OCI-LY3 (cell line): ENCODE measurements around the gene PLD6.

Experiments used
- EZH2phosphoT487 ChIP-seq: fragments of 200-600 bp; shearing (Covaris generic); IDR thresholded peaks from 2 replicates; pipeline ENCODE4 v1.6.1; 2018; ENCODE audit warnings: antibody characterized with exemption, mixed run types, low read depth
- TF ChIP-seq, protein P1 (sequence below): fragments of 200-600, 300-600 bp; sonication (generic); IDR thresholded peaks from 2 replicates; pipeline ENCODE4 v1.5.1; 2014; ENCODE audit warnings: antibody characterized with exemption, low read length, low read depth

DNA sequence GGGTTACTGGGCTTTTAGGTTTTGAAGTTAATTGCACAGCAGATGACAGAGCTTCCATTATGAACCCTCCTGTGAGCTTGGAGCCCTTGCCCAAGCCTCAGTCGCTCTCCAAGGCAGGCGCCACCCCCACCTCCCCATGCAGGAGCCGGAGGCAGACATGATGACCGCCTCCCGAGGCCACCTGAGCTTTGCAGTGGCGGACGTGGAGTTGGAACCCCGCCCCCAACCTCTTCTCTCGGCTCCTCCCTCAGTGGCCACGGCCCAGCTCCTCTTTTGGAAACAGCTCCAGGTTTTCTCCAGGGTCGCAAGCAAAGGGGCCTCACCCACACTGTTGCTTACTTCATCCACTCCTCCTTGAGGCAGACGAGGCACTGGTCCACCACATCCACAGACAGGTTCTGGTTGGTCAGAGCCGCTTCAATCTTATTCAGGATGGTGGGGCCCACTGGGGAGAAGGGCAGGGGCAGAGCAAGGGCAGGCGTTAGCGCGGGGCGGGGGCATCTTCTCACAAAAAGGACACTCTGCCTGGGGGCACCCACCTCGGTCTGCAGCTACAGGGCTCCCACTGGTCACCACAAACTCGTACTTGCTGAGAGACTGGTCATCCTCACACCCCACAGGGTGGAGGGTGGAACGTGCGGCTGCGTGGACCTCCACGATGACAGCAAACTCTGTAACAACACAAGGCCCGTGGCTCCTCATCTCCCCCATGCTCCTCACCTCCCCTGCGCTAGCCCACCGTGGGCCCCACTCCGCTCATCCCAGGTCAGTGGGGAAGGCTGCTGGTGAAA is 8.7 kb upstream of the PLD6 start:
- TF ChIP-seq EZH2phosphoT487, result no peak
- TF ChIP-seq, protein P1, sequence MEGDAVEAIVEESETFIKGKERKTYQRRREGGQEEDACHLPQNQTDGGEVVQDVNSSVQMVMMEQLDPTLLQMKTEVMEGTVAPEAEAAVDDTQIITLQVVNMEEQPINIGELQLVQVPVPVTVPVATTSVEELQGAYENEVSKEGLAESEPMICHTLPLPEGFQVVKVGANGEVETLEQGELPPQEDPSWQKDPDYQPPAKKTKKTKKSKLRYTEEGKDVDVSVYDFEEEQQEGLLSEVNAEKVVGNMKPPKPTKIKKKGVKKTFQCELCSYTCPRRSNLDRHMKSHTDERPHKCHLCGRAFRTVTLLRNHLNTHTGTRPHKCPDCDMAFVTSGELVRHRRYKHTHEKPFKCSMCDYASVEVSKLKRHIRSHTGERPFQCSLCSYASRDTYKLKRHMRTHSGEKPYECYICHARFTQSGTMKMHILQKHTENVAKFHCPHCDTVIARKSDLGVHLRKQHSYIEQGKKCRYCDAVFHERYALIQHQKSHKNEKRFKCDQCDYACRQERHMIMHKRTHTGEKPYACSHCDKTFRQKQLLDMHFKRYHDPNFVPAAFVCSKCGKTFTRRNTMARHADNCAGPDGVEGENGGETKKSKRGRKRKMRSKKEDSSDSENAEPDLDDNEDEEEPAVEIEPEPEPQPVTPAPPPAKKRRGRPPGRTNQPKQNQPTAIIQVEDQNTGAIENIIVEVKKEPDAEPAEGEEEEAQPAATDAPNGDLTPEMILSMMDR, result no peak
